Endothelial cell of umbilical vein (primary cell): ENCODE data around the gene VASH2.

ENCODE experiments used
- EZH2 ChIP-seq: IDR thresholded peaks from 2 replicates; pipeline ENCODE4 v1.6.1; 2012; ENCODE audit warnings: borderline replicate concordance, low read depth, mild to moderate bottlenecking, moderate library complexity, low read length, inconsistent platforms; ENCODE audit not compliant: severe bottlenecking
- POLR2A ChIP-seq: IDR thresholded peaks from 2 replicates; pipeline ENCODE4 v1.6.1; 2012; ENCODE audit warnings: low read depth, mild to moderate bottlenecking, control low read depth, low read length
- POLR2AphosphoS5 ChIP-seq: IDR thresholded peaks from 2 replicates; pipeline ENCODE4 v1.6.1; 2012; ENCODE audit warnings: low read depth, mild to moderate bottlenecking, control low read depth, low read length, moderate library complexity; ENCODE audit not compliant: insufficient read depth
- TF ChIP-seq, protein P1 (sequence below), 2 donors: IDR thresholded peaks; 1 replicate in 1 of 2; 2 replicates in 1 of 2; pipeline ENCODE4 v1.5.1; 2011; ENCODE audit warnings: low read length in 2 of 2, mild to moderate bottlenecking in 2 of 2, moderate library complexity in 2 of 2, control low read depth in 1 of 2, inconsistent platforms in 1 of 2, low read depth in 1 of 2; ENCODE audit not compliant: insufficient read depth in 1 of 2; ENCODE audit errors: extremely low read depth in 1 of 2

DNA sequence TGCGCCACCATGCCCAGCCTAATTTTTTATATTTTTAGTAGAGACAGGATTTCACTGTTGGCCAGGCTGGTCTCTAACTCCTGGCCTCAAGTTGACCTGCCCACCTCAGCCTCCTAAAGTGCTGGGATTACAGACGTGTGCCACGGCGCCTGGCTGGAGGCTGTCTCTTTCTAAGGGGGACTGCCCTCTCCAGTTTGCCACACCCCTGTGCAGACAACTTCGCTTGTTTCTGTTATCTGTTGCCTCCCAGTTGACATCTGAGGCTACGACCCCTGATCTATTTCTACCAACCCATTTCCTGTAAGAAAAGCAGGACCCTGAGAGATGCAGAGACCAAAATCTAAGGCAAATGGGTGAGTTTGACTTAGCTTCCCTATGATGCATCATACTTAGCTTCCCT lies 24.0 kb upstream of the VASH2 start:
- TF ChIP-seq EZH2: no peak
- TF ChIP-seq, protein P1, sequence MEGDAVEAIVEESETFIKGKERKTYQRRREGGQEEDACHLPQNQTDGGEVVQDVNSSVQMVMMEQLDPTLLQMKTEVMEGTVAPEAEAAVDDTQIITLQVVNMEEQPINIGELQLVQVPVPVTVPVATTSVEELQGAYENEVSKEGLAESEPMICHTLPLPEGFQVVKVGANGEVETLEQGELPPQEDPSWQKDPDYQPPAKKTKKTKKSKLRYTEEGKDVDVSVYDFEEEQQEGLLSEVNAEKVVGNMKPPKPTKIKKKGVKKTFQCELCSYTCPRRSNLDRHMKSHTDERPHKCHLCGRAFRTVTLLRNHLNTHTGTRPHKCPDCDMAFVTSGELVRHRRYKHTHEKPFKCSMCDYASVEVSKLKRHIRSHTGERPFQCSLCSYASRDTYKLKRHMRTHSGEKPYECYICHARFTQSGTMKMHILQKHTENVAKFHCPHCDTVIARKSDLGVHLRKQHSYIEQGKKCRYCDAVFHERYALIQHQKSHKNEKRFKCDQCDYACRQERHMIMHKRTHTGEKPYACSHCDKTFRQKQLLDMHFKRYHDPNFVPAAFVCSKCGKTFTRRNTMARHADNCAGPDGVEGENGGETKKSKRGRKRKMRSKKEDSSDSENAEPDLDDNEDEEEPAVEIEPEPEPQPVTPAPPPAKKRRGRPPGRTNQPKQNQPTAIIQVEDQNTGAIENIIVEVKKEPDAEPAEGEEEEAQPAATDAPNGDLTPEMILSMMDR (IDR thresholded peaks at IDR 0.05; ENCODE audit: extremely low read depth in 1 of 2, insufficient read depth in 1 of 2, low read depth in 1 of 2, low read length in 2 of 2): no peak
- TF ChIP-seq POLR2AphosphoS5: no peak
- TF ChIP-seq POLR2A: no peak
